PC-3 (cell line): Measurements from ENCODE around the gene UBC. TPM values are rescaled to one million over a fixed set of nuclear protein-coding genes. Genes with fewer than 3 reads are reported as not detected.

Experiments
- ATAC-seq: fragments of 200-7000 bp; cut with Tn5 transposase; 2 replicates; pipeline ENCODE4 v1.9.1; 2020; ENCODE audit warnings: mild to moderate bottlenecking, moderate library complexity
- BruUV-seq: library from RNA; stranded (reverse); fragments of 400-500 nt; replicated peaks from 2 replicates; lab custom pipeline; 2021; lab: Mats Ljungman, UMichigan
- CTCF ChIA-PET: fragments of 300-600 bp; sonication (Branson Sonifier 250); formaldehyde crosslinking; loops from one replicate; lab custom pipeline; 2022; ENCODE audit warnings: antibody characterized with exemption; lab: Charles Lee
- POLR2A ChIA-PET: fragments of 300-600 bp; sonication (Branson Sonifier 250); formaldehyde crosslinking; loops from one replicate; lab custom pipeline; 2022; ENCODE audit warnings: antibody characterized with exemption; ENCODE audit not compliant: unreplicated experiment; lab: Charles Lee
- DNase-seq: peaks from one replicate; pipeline ENCODE4 v3.0.0-alpha.2; 2015
- H2AFZ ChIP-seq: fragments of 300-600 bp; sonication (generic); 2 replicates; pipeline ENCODE4 v1.6.0; 2016; ENCODE audit warnings: antibody characterized with exemption, low read length
- H3F3A ChIP-seq: fragments of 300-600 bp; sonication (generic); one replicate; pipeline ENCODE4 v1.6.0; 2017; ENCODE audit warnings: antibody characterized with exemption, low read length, control low read depth, mild to moderate bottlenecking; ENCODE audit not compliant: unreplicated experiment
- H3K27ac ChIP-seq: fragments of 300-600 bp; sonication (generic); 2 replicates; pipeline ENCODE4 v1.5.1; 2016; ENCODE audit warnings: mild to moderate bottlenecking, low read length
- H3K27me3 ChIP-seq: fragments of 300-600 bp; sonication (generic); 2 replicates; pipeline ENCODE4 v1.6.1; 2016; ENCODE audit warnings: low read length, mixed read lengths
- H3K36me3 ChIP-seq: fragments of 300-600 bp; sonication (generic); 2 replicates; pipeline ENCODE4 v1.6.1; 2016; ENCODE audit warnings: low read depth, mixed run types, low read length, mixed read lengths
- H3K4me1 ChIP-seq: fragments of 300-600 bp; sonication (generic); 2 replicates; pipeline ENCODE4 v1.5.1; 2016; ENCODE audit warnings: low read length; ENCODE audit not compliant: insufficient read depth
- H3K4me2 ChIP-seq: fragments of 300-600 bp; sonication (generic); 2 replicates; pipeline ENCODE4 v1.6.0; 2016; ENCODE audit warnings: low read length
- H3K4me3 ChIP-seq: fragments of 300-600 bp; sonication (generic); 2 replicates; pipeline ENCODE4 v1.5.1; 2016; ENCODE audit warnings: mild to moderate bottlenecking, low read length, mixed read lengths
- H3K79me2 ChIP-seq: fragments of 300-600 bp; sonication (generic); 2 replicates; pipeline ENCODE4 v1.6.1; 2017; ENCODE audit warnings: low read length, mixed read lengths
- H3K9ac ChIP-seq: fragments of 300-600 bp; sonication (generic); 2 replicates; pipeline ENCODE4 v1.6.0; 2016; ENCODE audit warnings: mild to moderate bottlenecking, low read length
- H3K9me2 ChIP-seq: fragments of 300-600 bp; sonication (generic); replicated peaks from 2 replicates; pipeline ENCODE4 v1.6.1; 2016; ENCODE audit warnings: mixed run types, low read length, mixed read lengths
- H3K9me3 ChIP-seq: fragments of 300-600 bp; sonication (generic); 2 replicates; pipeline ENCODE4 v1.6.1; 2016; ENCODE audit warnings: low read length, mixed read lengths
- H4K20me1 ChIP-seq: fragments of 300-600 bp; sonication (generic); 2 replicates; pipeline ENCODE4 v1.6.1; 2016; ENCODE audit warnings: low read length, mixed read lengths
- EZH2 ChIP-seq: fragments of 300-600 bp; sonication (generic); IDR thresholded peaks from one replicate; pipeline ENCODE4 v1.6.1; 2017; ENCODE audit warnings: antibody characterized with exemption, mild to moderate bottlenecking, low read length; ENCODE audit not compliant: unreplicated experiment
- EZH2phosphoT487 ChIP-seq: fragments of 300-600 bp; sonication (generic); IDR thresholded peaks from 2 replicates; pipeline ENCODE4 v1.6.1; 2018; ENCODE audit warnings: mild to moderate bottlenecking, antibody characterized with exemption, low read length, borderline replicate concordance
- intact Hi-C: fragments of 100-400 bp; cut with micrococcal nuclease; formaldehyde crosslinking; loops from 2 replicates; pipeline ENCODE4 v1.9.0; 2023
- total RNA-seq: library from RNA; depleted of rRNA; stranded (reverse); fragments of >200 nt; gene quantifications from 2 replicates; pipeline ENCODE4 v1.2.3, GENCODE V29; 2014
- TF ChIP-seq, protein P1 (sequence below): fragments of 300-600 bp; sonication (generic); conservative IDR thresholded peaks from 2 replicates; pipeline ENCODE4 v1.5.1; 2017; ENCODE audit warnings: antibody characterized with exemption, low read depth, mild to moderate bottlenecking, low read length

The UBC gene
- total RNA-seq, 1 experiment from 2014 or later, result 1,587 TPM

DNA sequence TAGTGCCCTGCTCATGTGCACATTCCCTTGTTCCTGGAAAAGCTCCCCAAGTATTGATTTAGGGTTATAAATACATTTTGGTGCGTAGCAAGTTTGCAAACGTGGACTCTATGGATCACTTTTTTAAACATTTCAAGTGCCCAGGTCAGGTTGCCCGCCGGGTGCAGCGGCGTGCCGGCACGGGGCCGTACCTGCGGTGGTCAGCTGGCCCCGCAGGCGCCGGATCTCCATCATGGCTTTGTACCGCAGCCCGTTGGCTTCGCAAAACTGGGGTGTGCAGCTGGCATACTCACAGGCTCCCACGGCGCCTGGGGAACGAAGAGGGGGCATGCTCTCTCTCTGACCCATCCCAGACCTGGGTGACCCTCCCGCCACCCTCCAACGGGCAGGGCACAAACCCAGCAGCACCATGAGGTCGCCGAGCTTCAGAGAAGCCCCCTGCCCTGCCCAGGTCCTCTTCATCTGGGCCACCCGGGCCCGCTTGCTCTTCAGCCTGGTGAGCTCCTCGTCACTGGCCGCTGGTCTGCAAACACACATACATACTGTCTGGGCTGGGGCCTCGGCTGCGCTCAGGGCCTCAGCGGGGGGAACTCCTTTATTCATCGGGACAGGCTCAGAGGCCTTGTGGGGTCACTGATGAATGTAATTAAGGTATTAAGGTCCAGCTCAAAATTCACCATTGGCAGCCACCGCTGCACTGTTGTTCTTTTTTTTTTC lies 39.4 kb upstream of the UBC start:
- no peak overlapping the region for H3K4me2 ChIP-seq
- H3K36me3 ChIP-seq, result peaks cover 54% of the 10 kb centered on the region
- H3K9me2 ChIP-seq, result no peaks in the 10 kb centered on the region
- no peaks in the 10 kb centered on the region for H3K9me3 ChIP-seq
- intact Hi-C loops, result no loop called here
- H3K27ac ChIP-seq, result no peak overlapping the region
- H3K27me3 ChIP-seq, result no peaks in the 10 kb centered on the region
- DNase-seq (no peak), ATAC-seq (no peak)
- H3K79me2 ChIP-seq, result no peaks in the 10 kb centered on the region
- no peaks in the 10 kb centered on the region for H3F3A ChIP-seq
- no TSS peak for BruUV-seq
- H3K9ac ChIP-seq, result no peak overlapping the region
- CTCF ChIA-PET, result no interaction called here
- H3K4me3 ChIP-seq, result no peak overlapping the region
- H2AFZ ChIP-seq, result no peak overlapping the region
- POLR2A ChIA-PET, result no interaction called here
- H3K4me1 ChIP-seq, result no peaks in the 10 kb centered on the region
- no peaks in the 10 kb centered on the region for H4K20me1 ChIP-seq
- TF ChIP-seq EZH2phosphoT487 (no peak), EZH2 (no peak)
- TF ChIP-seq, protein P1, sequence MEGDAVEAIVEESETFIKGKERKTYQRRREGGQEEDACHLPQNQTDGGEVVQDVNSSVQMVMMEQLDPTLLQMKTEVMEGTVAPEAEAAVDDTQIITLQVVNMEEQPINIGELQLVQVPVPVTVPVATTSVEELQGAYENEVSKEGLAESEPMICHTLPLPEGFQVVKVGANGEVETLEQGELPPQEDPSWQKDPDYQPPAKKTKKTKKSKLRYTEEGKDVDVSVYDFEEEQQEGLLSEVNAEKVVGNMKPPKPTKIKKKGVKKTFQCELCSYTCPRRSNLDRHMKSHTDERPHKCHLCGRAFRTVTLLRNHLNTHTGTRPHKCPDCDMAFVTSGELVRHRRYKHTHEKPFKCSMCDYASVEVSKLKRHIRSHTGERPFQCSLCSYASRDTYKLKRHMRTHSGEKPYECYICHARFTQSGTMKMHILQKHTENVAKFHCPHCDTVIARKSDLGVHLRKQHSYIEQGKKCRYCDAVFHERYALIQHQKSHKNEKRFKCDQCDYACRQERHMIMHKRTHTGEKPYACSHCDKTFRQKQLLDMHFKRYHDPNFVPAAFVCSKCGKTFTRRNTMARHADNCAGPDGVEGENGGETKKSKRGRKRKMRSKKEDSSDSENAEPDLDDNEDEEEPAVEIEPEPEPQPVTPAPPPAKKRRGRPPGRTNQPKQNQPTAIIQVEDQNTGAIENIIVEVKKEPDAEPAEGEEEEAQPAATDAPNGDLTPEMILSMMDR, result no peak

DNA sequence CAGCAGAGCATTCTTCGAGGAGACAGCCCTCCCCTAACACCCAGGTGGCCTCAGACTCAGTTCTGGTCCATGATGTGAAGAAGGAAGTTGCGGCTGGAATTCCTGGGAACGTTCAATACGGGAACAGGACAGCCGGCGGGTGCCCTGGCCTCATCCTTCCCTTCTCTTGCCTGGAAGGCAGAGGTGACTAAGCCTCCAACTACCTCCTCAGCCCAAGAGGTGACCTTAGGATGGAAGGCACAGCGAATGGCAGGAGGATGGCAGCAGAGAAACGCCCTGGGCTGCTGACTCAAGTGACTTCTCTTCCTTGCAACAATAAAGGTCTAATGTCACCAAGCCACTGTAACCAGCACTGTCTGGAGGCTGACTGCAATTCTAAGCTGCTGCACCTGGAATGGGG lies 38.4 kb upstream of the UBC start:
- peaks cover 54% of the 10 kb centered on the region for H3K36me3 ChIP-seq

GRCh38 chr12:124952295-124952694 lies 37.8 kb upstream of the UBC start:
- no peak overlapping the region for H3K9ac ChIP-seq
- H3K27ac ChIP-seq, result no peak overlapping the region
- H3K4me1 ChIP-seq, result no peaks in the 10 kb centered on the region
- intact Hi-C loops, result no loop called here
- BruUV-seq, result no TSS peak
- no peaks in the 10 kb centered on the region for H4K20me1 ChIP-seq
- H3K4me2 ChIP-seq, result no peak overlapping the region
- no peaks in the 10 kb centered on the region for H3K27me3 ChIP-seq
- ATAC-seq (no peak), DNase-seq (no peak)
- H3K79me2 ChIP-seq, result no peaks in the 10 kb centered on the region
- no peaks in the 10 kb centered on the region for H3K9me3 ChIP-seq
- ChIA-PET POLR2A (no interaction called here), CTCF (no interaction called here)
- H3F3A ChIP-seq, result no peaks in the 10 kb centered on the region
- TF ChIP-seq EZH2phosphoT487 (no peak), EZH2 (no peak)
- TF ChIP-seq, protein P1, result no peak
- no peak overlapping the region for H2AFZ ChIP-seq
- peaks cover 56% of the 10 kb centered on the region for H3K36me3 ChIP-seq
- no peak overlapping the region for H3K4me3 ChIP-seq
- no peaks in the 10 kb centered on the region for H3K9me2 ChIP-seq

More for the DNA sequence above, 38.4 kb upstream of the UBC start:
- no peak overlapping the region for H3K4me3 ChIP-seq
- DNase-seq (no peak), ATAC-seq (peak; percentile 16; the same call in 1 of the 2 replicates)
- H3K79me2 ChIP-seq, result no peaks in the 10 kb centered on the region
- H2AFZ ChIP-seq, result no peak overlapping the region
- no peaks in the 10 kb centered on the region for H3K27me3 ChIP-seq
- H3K9me2 ChIP-seq, result no peaks in the 10 kb centered on the region
- no peak overlapping the region for H3K9ac ChIP-seq
- no TSS peak for BruUV-seq
- H3K27ac ChIP-seq, result no peak overlapping the region
- H3K9me3 ChIP-seq, result no peaks in the 10 kb centered on the region
- H3K4me1 ChIP-seq, result no peaks in the 10 kb centered on the region
- no peaks in the 10 kb centered on the region for H4K20me1 ChIP-seq
- no peaks in the 10 kb centered on the region for H3F3A ChIP-seq
- intact Hi-C loops, result no loop called here
- CTCF ChIA-PET, result no interaction called here
- POLR2A ChIA-PET, result no interaction called here
- TF ChIP-seq, protein P1, result no peak
- TF ChIP-seq EZH2 (no peak), EZH2phosphoT487 (no peak)
- no peak overlapping the region for H3K4me2 ChIP-seq
